ENCODE results near the gene LRRD1. TPM values are rescaled to one million over a fixed set of nuclear protein-coding genes. Genes with fewer than 3 reads are reported as not detected.

The LRRD1 gene
- total RNA-seq, 1 donor from 2014 or later, result 0.11 TPM

Other genes starting within 250 kb of the LRRD1 start
- 41.6 and 46.8 TPM in 2 replicates for gene AKAP9, start 238.3 kb downstream of the LRRD1 start, total RNA-seq
- gene CYP51A1, start 44.7 kb downstream of the LRRD1 start, total RNA-seq, result 49.6 and 53.4 TPM in 2 replicates
- 43.6 and 45.5 TPM in 2 replicates for gene KRIT1, start 66.8 kb upstream of the LRRD1 start, total RNA-seq
- 59.6 and 63.9 TPM in 2 replicates for gene ANKIB1, start 66.8 kb upstream of the LRRD1 start, total RNA-seq